Right atrium auricular region (tissue), 2 donors: Measurements from ENCODE around the gene ACTR2. TPM values are rescaled to one million over a fixed set of nuclear protein-coding genes. Genes with fewer than 3 reads are reported as not detected.

Source experiments
- DNase-seq: peaks from one replicate; pipeline ENCODE4 v3.0.0-alpha.2; 2019; ENCODE audit warnings: low spot score
- H3K27ac ChIP-seq, 2 donors: fragments of 200-600 bp; sonication (generic); 1 replicate in 1 of 2; 2 replicates in 1 of 2; pipeline ENCODE4 v1.5.1; 2016 to 2019
- H3K27me3 ChIP-seq, 2 donors: fragments of 200-600 bp; sonication (generic); one replicate each; pipeline versions ENCODE4 v1.5.1 to v1.6.0; 2017 to 2019
- H3K36me3 ChIP-seq: fragments of 200-600 bp; sonication (generic); one replicate; pipeline ENCODE4 v1.5.1; 2016
- H3K4me1 ChIP-seq, 2 donors: fragments of 200-600 bp; sonication (generic); one replicate each; pipeline versions ENCODE4 v1.5.1 to v1.6.0; 2017 to 2019
- H3K4me3 ChIP-seq, 2 donors: fragments of 200-600 bp; sonication (generic); 1 replicate in 1 of 2; 2 replicates in 1 of 2; pipeline ENCODE4 v1.5.1; 2017 to 2019; ENCODE audit warnings: mild to moderate bottlenecking in 1 of 2, moderate library complexity in 1 of 2
- H3K9me3 ChIP-seq, 2 donors: fragments of 200-600 bp; sonication (generic); one replicate each; pipeline ENCODE4 v1.5.1; 2019
- CTCF ChIP-seq, 2 donors: fragments of 200-600 bp; sonication (generic); IDR thresholded peaks; one replicate each; pipeline ENCODE4 v1.5.1; 2019; ENCODE audit warnings: antibody characterized with exemption in 2 of 2
- total RNA-seq, 2 donors: library from RNA; depleted of rRNA; stranded (reverse); fragments of >200 nt; gene quantifications; one replicate each; pipeline ENCODE4 v1.1.0, GENCODE V29; 2016

The ACTR2 gene
- total RNA-seq, 2 donors from 2014 or later = 41.2 to 45.5 TPM

GRCh38 chr2:65204461-65205210 is 23.0 kb upstream of the ACTR2 start:
- no peaks in the 10 kb centered on the region for H3K27me3 ChIP-seq
- no peak for TF ChIP-seq CTCF (IDR thresholded peaks at IDR 0.05)
- H3K27ac ChIP-seq = no peak overlapping the region
- H3K4me3 ChIP-seq = peak overlapping the region; percentile 20 to 25
- H3K9me3 ChIP-seq = no peaks in the 10 kb centered on the region
- no peaks in the 10 kb centered on the region for H3K36me3 ChIP-seq
- DNase-seq = no peak
- no peaks in the 10 kb centered on the region for H3K4me1 ChIP-seq

- H3K4me3 ChIP-seq = no peak overlapping the region
- H3K27me3 ChIP-seq = no peaks in the 10 kb centered on the region
- DNase-seq = no peak
- no peaks in the 10 kb centered on the region for H3K9me3 ChIP-seq
- H3K4me1 ChIP-seq = no peaks in the 10 kb centered on the region
- H3K36me3 ChIP-seq = no peaks in the 10 kb centered on the region
- TF ChIP-seq CTCF (IDR thresholded peaks at IDR 0.05) = no peak
- H3K27ac ChIP-seq = no peak overlapping the region
Observed at GRCh38 chr2:65212115-65212514, 15.5 kb upstream of the ACTR2 start.

- no peak overlapping the region for H3K4me3 ChIP-seq
- no peak for TF ChIP-seq CTCF (IDR thresholded peaks at IDR 0.05)
- no peak overlapping the region for H3K27ac ChIP-seq
- H3K27me3 ChIP-seq = no peaks in the 10 kb centered on the region
- DNase-seq = no peak
- no peaks in the 10 kb centered on the region for H3K36me3 ChIP-seq
- H3K4me1 ChIP-seq = no peaks in the 10 kb centered on the region
- no peaks in the 10 kb centered on the region for H3K9me3 ChIP-seq
Observed at GRCh38 chr2:65212619-65213018, 15.0 kb upstream of the ACTR2 start.

GRCh38 chr2:65213035-65213434 is 14.6 kb upstream of the ACTR2 start:
- no peak for TF ChIP-seq CTCF (IDR thresholded peaks at IDR 0.05)
- no peaks in the 10 kb centered on the region for H3K27me3 ChIP-seq
- no peak for DNase-seq
- no peak overlapping the region for H3K4me3 ChIP-seq
- no peaks in the 10 kb centered on the region for H3K36me3 ChIP-seq
- no peaks in the 10 kb centered on the region for H3K4me1 ChIP-seq
- no peaks in the 10 kb centered on the region for H3K9me3 ChIP-seq
- no peak overlapping the region for H3K27ac ChIP-seq

GRCh38 chr2:65214361-65214760 is 13.3 kb upstream of the ACTR2 start:
- no peaks in the 10 kb centered on the region for H3K9me3 ChIP-seq
- no peak for DNase-seq
- H3K36me3 ChIP-seq = no peaks in the 10 kb centered on the region
- no peaks in the 10 kb centered on the region for H3K27me3 ChIP-seq
- H3K27ac ChIP-seq = no peak overlapping the region
- H3K4me1 ChIP-seq = no peaks in the 10 kb centered on the region
- no peak for TF ChIP-seq CTCF (IDR thresholded peaks at IDR 0.05)
- no peak overlapping the region for H3K4me3 ChIP-seq

GRCh38 chr2:65214843-65215242 is 12.8 kb upstream of the ACTR2 start:
- Histone ChIP-seq H3K4me1 (no peaks in the 10 kb centered on the region), H3K27me3 (no peaks in the 10 kb centered on the region), H3K9me3 (no peaks in the 10 kb centered on the region), H3K36me3 (no peaks in the 10 kb centered on the region), H3K27ac (no peak overlapping the region), H3K4me3 (no peak overlapping the region)
- DNase-seq = no peak
- no peak for TF ChIP-seq CTCF (IDR thresholded peaks at IDR 0.05)
